HepG2 (cell line): Measurements from ENCODE around the gene CYP2W1. TPM values are rescaled to one million over a fixed set of nuclear protein-coding genes. Genes with fewer than 3 reads are reported as not detected.

Experiments
- ARNT2 ChIP-seq: sonication (generic); formaldehyde crosslinking; IDR thresholded peaks from 2 replicates; pipeline ENCODE4 v1.8.0; 2022; ENCODE audit warnings: mild to moderate bottlenecking, low read depth, missing genetic modification reagents, moderate library complexity
- ATF3 ChIP-seq: sonication (generic); formaldehyde crosslinking; IDR thresholded peaks from 2 replicates; pipeline ENCODE4 v1.4.0; 2020; ENCODE audit warnings: missing genetic modification reagents
- ATF7 ChIP-seq, 2 experiments: fragments of 450-650 bp in 1 of 2; sonication (generic) in 1 of 2; formaldehyde crosslinking in 1 of 2; IDR thresholded peaks; 2 replicates each; pipeline versions ENCODE4 v1.4.0 to v1.6.1; 2016 to 2020; ENCODE audit warnings: antibody characterized with exemption in 1 of 2, mild to moderate bottlenecking in 1 of 2, missing genetic modification reagents in 1 of 2
- BATF2 ChIP-seq: sonication (generic); formaldehyde crosslinking; IDR thresholded peaks from 2 replicates; pipeline ENCODE4 v1.8.0; 2022; ENCODE audit warnings: mild to moderate bottlenecking, missing genetic modification reagents, moderate library complexity
- CREBL2 ChIP-seq: sonication (generic); formaldehyde crosslinking; IDR thresholded peaks from 2 replicates; pipeline ENCODE4 v1.8.1; 2023; ENCODE audit warnings: missing genetic modification reagents, mild to moderate bottlenecking, borderline replicate concordance
- MAFF ChIP-seq: IDR thresholded peaks from 2 replicates; pipeline ENCODE4 v1.6.1; 2011; ENCODE audit warnings: low read depth, low read length, improper control_type of control experiment
- MAFG ChIP-seq: sonication (generic); formaldehyde crosslinking; IDR thresholded peaks from 2 replicates; pipeline ENCODE4 v1.5.1; 2020; ENCODE audit warnings: mild to moderate bottlenecking, missing genetic modification reagents
- MIER2 ChIP-seq: IDR thresholded peaks from 2 replicates; pipeline ENCODE4 v1.6.1; 2016; ENCODE audit warnings: missing biosample characterization, missing genetic modification reagents
- PCBP2 ChIP-seq: fragments of 200-400 bp; formaldehyde crosslinking; optimal IDR thresholded peaks from 2 replicates; pipeline ENCODE3; 2018; ENCODE audit warnings: low read length, low read depth; ENCODE audit not compliant: poor library complexity, severe bottlenecking
- PHF21A ChIP-seq: sonication (generic); formaldehyde crosslinking; IDR thresholded peaks from 2 replicates; pipeline ENCODE4 v1.5.0; 2020; ENCODE audit warnings: mild to moderate bottlenecking, missing genetic modification reagents
- PRDM4 ChIP-seq: sonication (generic); formaldehyde crosslinking; IDR thresholded peaks from 2 replicates; pipeline ENCODE4 v1.9.0; 2021; ENCODE audit warnings: missing genetic modification reagents, borderline replicate concordance
- SRSF4 ChIP-seq: fragments of 200-400 bp; formaldehyde crosslinking; IDR thresholded peaks from one replicate; pipeline ENCODE4 v1.6.1; 2018; ENCODE audit warnings: mild to moderate bottlenecking, low read depth, low read length, moderate library complexity; ENCODE audit not compliant: poor library complexity, severe bottlenecking
- TIGD3 ChIP-seq: sonication (generic); formaldehyde crosslinking; IDR thresholded peaks from 2 replicates; pipeline ENCODE4 v1.5.1; 2020; ENCODE audit warnings: mild to moderate bottlenecking, missing genetic modification reagents, borderline replicate concordance
- TOPORS ChIP-seq: sonication (generic); formaldehyde crosslinking; IDR thresholded peaks from 2 replicates; pipeline ENCODE4 v1.8.0; 2023; ENCODE audit warnings: mild to moderate bottlenecking, missing genetic modification reagents
- XBP1 ChIP-seq: sonication (generic); formaldehyde crosslinking; IDR thresholded peaks from 2 replicates; pipeline ENCODE4 v1.5.0; 2020; ENCODE audit warnings: missing genetic modification reagents
- ZBTB20 ChIP-seq: sonication (generic); formaldehyde crosslinking; IDR thresholded peaks from 2 replicates; pipeline ENCODE4 v1.8.1; 2023; ENCODE audit warnings: missing genetic modification reagents, low read depth, mild to moderate bottlenecking, borderline replicate concordance
- ZNF260 ChIP-seq: sonication (generic); formaldehyde crosslinking; IDR thresholded peaks from 2 replicates; pipeline ENCODE4 v1.4.0; 2020; ENCODE audit warnings: missing genetic modification reagents, low read depth, mild to moderate bottlenecking, borderline replicate concordance
- ZNF326 ChIP-seq: sonication (generic); formaldehyde crosslinking; IDR thresholded peaks from 2 replicates; pipeline ENCODE4 v1.4.0; 2020; ENCODE audit warnings: missing genetic modification reagents, borderline replicate concordance
- ZNF430 ChIP-seq: sonication (generic); formaldehyde crosslinking; IDR thresholded peaks from 2 replicates; pipeline ENCODE4 v1.9.0; 2021; ENCODE audit warnings: mild to moderate bottlenecking, missing genetic modification reagents
- ZNF431 ChIP-seq: sonication (generic); formaldehyde crosslinking; IDR thresholded peaks from 2 replicates; pipeline ENCODE4 v1.9.0; 2022; ENCODE audit warnings: missing genetic modification reagents, low read depth, mild to moderate bottlenecking, borderline replicate concordance
- ZNF550 ChIP-seq: sonication (generic); formaldehyde crosslinking; IDR thresholded peaks from 2 replicates; pipeline ENCODE4 v1.4.0; 2020; ENCODE audit warnings: mild to moderate bottlenecking, missing genetic modification reagents, borderline replicate concordance
- ZNF562 ChIP-seq: sonication (generic); formaldehyde crosslinking; IDR thresholded peaks from 2 replicates; pipeline ENCODE4 v1.8.0; 2022; ENCODE audit warnings: missing genetic modification reagents, borderline replicate concordance
- ZNF776 ChIP-seq: sonication (generic); formaldehyde crosslinking; IDR thresholded peaks from 2 replicates; pipeline ENCODE4 v1.4.0; 2020; ENCODE audit warnings: mild to moderate bottlenecking, missing genetic modification reagents
- ZZZ3 ChIP-seq: sonication (generic); formaldehyde crosslinking; IDR thresholded peaks from 2 replicates; pipeline ENCODE4 v1.4.0; 2020; ENCODE audit warnings: missing genetic modification reagents, mild to moderate bottlenecking, borderline replicate concordance
- polyA plus RNA-seq, 8 experiments: library from polyadenylated mRNA; depleted of rRNA in 3 of 8; stranded (reverse) in 7 of 8; unstranded in 1 of 8; fragments of >200 nt; fragmentation: Illumina TruSeq in 4 of 8; extraction: Trizol in 4 of 8; gene quantifications; 2 replicates each; pipeline versions ENCODE4 v1.2.1 to v1.2.3, GENCODE V29; 2011 to 2016; ENCODE audit warnings: low read depth in 4 of 8, missing spikeins in 1 of 8, mixed read lengths in 1 of 8; ENCODE audit not compliant: insufficient read depth in 1 of 8
- total RNA-seq, 5 experiments: library from RNA; depleted of rRNA; stranded (reverse); fragments of >200 nt; fragmentation: Illumina TruSeq; extraction: Trizol; gene quantifications; 2 replicates each; pipeline ENCODE4 v1.2.3, GENCODE V29; 2016; ENCODE audit warnings: low read depth in 1 of 5

CYP2W1 gene
- total and polyA plus RNA-seq, 2 of the 13 experiments (the other 11 are each of a cell fraction or from before 2014, with no cell fraction given) = 19.5 to 31.7 TPM

GRCh38 chr7:957418-958220, 25.4 kb upstream of the CYP2W1 start (continued):
- no peak for TF ChIP-seq PRDM4 (CRISPR knock-in tag)
- TF ChIP-seq ZBTB20 (CRISPR knock-in tag) = no peak; the same call in 1 of the 2 replicates
- no peak for TF ChIP-seq MAFG (CRISPR knock-in tag)
- TF ChIP-seq ZNF430 (CRISPR knock-in tag) = peak; percentile 97
- no peak for TF ChIP-seq ZNF562 (CRISPR knock-in tag)
- no peak for TF ChIP-seq TIGD3 (CRISPR knock-in tag)
- TF ChIP-seq ATF3 (CRISPR knock-in tag) = 0 out of 2 replicates have a peak, but pooled peaks have one; percentile 19
- peak; percentile 94 for TF ChIP-seq PHF21A (CRISPR knock-in tag)
- TF ChIP-seq TOPORS (CRISPR knock-in tag) = peak; percentile 82; the same call in 1 of the 2 replicates
- no peak for TF ChIP-seq XBP1 (CRISPR knock-in tag)
- TF ChIP-seq MIER2 = peak; percentile 59; the same call in 1 of the 2 replicates
- no peak for TF ChIP-seq ZNF550 (CRISPR knock-in tag)
- TF ChIP-seq ZNF431 (CRISPR knock-in tag) = 0 out of 2 replicates have a peak, but pooled peaks have one; percentile 75
- no peak for TF ChIP-seq MAFF
- TF ChIP-seq BATF2 (CRISPR knock-in tag) = no peak
- no peak for TF ChIP-seq ZNF326 (CRISPR knock-in tag)
- no peak for TF ChIP-seq PCBP2
- TF ChIP-seq CREBL2 = peak; percentile 87; the same call in 1 of the 2 replicates
- TF ChIP-seq ARNT2 = peak; percentile 94
- peak; percentile 91 for TF ChIP-seq ZZZ3 (CRISPR knock-in tag)
- no peak for TF ChIP-seq SRSF4
- TF ChIP-seq ZNF260 (CRISPR knock-in tag) = no peak
- peak; percentile 63; the same call in 1 of the 2 replicates for TF ChIP-seq ZNF776 (CRISPR knock-in tag)
- TF ChIP-seq ATF7 (IDR thresholded peaks at IDR 0.05) = no peak
- TF ChIP-seq ATF7 (CRISPR knock-in tag; IDR thresholded peaks at IDR 0.05) = 0 out of 2 replicates have a peak, but pooled peaks have one; percentile 57
